ENCODE results near the gene CD28.

Gene CD28

DNA sequence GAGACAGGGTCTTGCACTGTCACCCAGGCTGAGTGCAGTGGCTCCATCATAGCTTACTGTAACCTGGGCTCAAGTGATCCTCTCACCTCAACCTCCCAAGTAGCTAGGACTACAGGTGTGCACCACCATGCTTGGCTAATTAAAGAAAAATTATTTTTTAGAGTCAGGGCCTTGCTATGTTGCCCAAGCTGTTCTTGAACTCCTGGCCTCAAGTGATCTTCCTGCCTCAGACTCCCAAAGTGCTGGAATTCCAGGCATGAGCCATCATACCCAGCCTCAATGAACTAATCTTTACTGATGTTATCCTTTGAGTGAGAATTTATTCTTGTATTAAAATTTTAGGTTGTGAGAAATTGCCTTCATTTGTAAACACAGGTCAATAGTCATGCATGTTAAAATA lies 27.0 kb upstream of the CD28 start:
- Mint-ChIP-seq H3K4me3 (no peak overlapping the region), H3K9me3 (peaks cover 9% of the 10 kb centered on the region), H3K4me1 (ENCODE audit: low read depth) (peaks cover 45% of the 10 kb centered on the region), H3K36me3 (ENCODE audit: low read depth) (peaks cover 10% of the 10 kb centered on the region), H3K27me3 (ENCODE audit: low read depth) (no peaks in the 10 kb centered on the region), H3K27ac (no peak overlapping the region)

DNA sequence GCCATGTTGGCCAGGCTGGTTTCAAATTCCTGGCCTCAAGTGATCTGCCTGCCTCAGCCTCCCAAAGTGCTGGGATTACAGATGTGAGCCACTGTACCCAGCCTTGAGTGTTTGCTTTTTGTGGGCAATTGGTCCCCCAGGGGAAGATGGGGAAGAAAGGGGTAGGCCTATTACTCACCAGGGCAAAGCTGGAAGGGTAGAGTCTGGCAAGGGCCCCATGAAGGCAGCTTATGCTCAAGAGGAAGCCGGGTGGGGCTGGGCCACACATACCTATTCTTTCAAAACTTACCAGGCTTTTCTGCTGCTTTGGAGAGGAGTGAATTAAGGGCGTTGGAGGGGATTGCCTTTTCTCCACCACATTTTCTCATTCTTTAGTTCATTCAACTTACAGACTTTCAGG lies 24.5 kb upstream of the CD28 start:
- Mint-ChIP-seq H3K4me1 (ENCODE audit: low read depth) (peaks cover 38% of the 10 kb centered on the region), H3K9me3 (peaks cover 9% of the 10 kb centered on the region), H3K27ac (no peak overlapping the region), H3K27me3 (ENCODE audit: low read depth) (no peaks in the 10 kb centered on the region), H3K36me3 (ENCODE audit: low read depth) (peaks cover 12% of the 10 kb centered on the region), H3K4me3 (no peak overlapping the region)

DNA sequence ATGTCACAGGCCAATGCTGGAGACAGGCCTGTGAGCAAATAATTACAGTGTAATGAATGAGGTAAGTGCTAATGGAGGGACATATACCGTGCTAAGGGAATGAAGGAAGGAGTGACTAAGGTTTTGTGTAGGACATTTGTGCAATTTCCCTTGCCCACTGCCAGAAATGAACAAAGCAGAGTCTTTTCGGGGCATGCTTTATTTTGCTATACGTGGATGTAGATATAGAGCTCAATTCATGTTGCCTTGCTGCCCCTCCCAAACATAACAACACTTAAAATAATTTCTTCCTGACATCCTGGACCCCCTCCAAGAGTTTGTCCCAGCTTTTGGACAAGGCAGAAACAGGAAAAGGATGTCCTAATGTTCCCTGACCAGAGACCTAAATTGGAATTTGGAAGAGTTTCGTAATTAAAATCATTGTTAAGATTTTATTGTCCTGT lies 23.7 kb upstream of the CD28 start:
- no peak overlapping the region for H3K27ac Mint-ChIP-seq
- H3K27me3 Mint-ChIP-seq (ENCODE audit: low read depth) = no peaks in the 10 kb centered on the region
- peaks cover 38% of the 10 kb centered on the region for H3K4me1 Mint-ChIP-seq (ENCODE audit: low read depth)
- H3K9me3 Mint-ChIP-seq = peaks cover 9% of the 10 kb centered on the region
- H3K36me3 Mint-ChIP-seq (ENCODE audit: low read depth) = peaks cover 10% of the 10 kb centered on the region
- H3K4me3 Mint-ChIP-seq = no peak overlapping the region

DNA sequence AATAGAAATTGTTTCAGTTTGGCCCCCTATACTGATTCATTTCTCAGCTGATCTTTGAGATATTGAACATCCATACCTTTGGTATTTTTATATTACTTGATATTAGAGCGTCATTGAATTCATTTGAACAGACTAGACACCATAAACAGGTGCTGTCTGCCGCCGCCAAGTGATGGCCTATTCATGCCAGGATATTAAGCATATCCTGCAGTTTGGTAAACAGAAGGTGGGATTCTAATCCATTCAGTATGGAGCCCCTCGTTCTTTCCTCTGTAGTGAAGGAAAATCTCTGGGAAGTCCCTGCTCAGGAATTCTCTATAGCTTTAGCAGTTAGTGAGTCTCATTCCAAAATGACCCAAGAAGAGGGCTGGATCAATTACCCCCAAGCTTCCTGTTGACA lies 23.0 kb upstream of the CD28 start:
- Mint-ChIP-seq H3K27me3 (ENCODE audit: low read depth) (no peaks in the 10 kb centered on the region), H3K4me1 (ENCODE audit: low read depth) (peaks cover 38% of the 10 kb centered on the region), H3K9me3 (peaks cover 6% of the 10 kb centered on the region), H3K27ac (no peak overlapping the region), H3K4me3 (no peak overlapping the region), H3K36me3 (ENCODE audit: low read depth) (peaks cover 10% of the 10 kb centered on the region)

DNA sequence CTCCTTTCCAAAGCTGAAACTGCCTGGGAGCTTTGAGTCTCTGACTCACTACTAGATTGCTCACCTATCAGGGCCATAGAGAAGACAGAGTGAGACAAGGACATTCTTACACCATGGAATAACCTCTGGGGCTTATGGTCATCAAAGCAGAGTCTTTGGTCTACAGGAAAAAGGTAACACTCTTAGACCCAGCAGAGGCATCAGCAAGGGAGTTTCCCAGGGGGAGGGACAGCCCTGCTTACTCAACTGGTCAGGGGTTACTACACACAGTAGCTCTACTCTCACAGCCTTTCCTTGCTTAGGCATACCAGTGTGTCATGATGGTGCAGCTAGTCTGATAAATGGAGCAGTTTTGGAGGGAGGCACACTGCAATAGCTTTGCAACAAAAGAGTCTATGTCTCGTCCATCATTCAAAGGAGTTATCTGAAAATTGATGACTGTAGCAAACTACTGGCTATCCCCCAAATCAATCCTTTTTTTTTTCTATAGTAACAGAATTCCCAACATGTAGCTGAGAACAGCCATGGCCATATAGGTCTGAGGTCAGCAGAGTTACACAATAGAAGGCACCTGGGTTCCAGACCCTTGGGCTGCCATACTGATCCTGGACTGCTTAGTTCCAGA lies 22.4 kb upstream of the CD28 start:
- Mint-ChIP-seq H3K27ac (no peak overlapping the region), H3K9me3 (peaks cover under 1% of the 10 kb centered on the region)

DNA sequence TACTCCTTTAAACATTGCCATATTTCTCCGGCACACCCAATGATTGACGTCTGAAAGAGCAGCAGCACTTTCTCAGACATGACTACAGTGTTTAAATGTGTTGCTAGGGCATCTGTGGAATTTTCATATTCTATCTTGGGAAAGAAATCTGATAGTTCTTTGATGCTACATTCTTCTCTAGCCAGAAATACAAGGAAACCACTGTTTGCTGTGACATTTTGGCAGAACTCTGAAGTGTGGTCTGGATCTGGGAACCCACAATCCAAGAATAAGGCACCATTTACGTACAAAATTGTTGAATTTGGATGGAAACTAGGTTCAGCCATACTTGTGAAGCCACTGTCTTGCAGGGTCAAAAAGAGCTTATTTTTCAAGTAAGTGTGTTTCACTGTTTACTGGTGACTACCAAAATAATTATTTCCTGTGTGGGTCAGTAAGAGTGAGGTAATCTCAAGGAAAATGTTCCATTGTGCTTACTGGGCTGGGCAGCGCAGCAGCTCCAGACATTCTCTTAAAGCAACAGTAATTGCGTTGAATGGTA lies 21.3 kb upstream of the CD28 start:
- Mint-ChIP-seq H3K36me3 (ENCODE audit: low read depth) (peaks cover 6% of the 10 kb centered on the region), H3K4me3 (no peak overlapping the region), H3K27me3 (ENCODE audit: low read depth) (no peaks in the 10 kb centered on the region), H3K9me3 (no peaks in the 10 kb centered on the region), H3K27ac (no peak overlapping the region), H3K4me1 (ENCODE audit: low read depth) (peaks cover 33% of the 10 kb centered on the region)

More for the DNA sequence above, 22.4 kb upstream of the CD28 start:
- Mint-ChIP-seq H3K27me3 (ENCODE audit: low read depth) (no peaks in the 10 kb centered on the region), H3K4me3 (no peak overlapping the region), H3K36me3 (ENCODE audit: low read depth) (peaks cover 6% of the 10 kb centered on the region), H3K4me1 (ENCODE audit: low read depth) (peaks cover 33% of the 10 kb centered on the region)

DNA sequence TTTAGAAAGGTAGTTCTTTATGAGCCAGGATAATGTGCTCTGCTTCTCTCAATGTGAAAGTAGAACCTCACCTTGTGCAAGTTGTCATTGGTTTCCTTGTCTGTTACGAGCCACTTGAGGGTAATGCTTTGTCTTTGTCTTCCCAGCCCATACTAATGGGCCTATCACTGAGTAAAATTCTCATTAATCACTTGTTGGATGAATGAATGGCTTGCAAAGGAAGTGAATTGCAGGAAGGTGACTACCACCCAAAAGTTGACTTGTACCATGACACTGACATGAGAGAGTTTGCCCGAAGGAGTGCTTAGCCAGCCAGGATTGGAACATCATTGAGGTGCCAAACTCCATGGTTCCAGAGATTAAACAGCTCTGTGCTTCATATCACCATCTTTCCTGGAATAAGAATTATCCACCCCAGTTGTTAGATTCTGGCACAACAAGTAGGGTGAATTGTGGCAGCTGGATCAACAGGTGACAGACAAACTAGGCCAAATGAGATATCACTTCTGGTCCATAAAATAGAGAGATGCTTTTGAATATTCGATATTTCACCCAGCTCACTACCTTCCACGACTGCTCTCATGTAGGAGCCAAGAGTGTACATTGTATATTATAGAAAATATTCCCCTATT lies 20.5 kb upstream of the CD28 start:
- H3K9me3 Mint-ChIP-seq = no peaks in the 10 kb centered on the region
- peaks cover 28% of the 10 kb centered on the region for H3K4me1 Mint-ChIP-seq (ENCODE audit: low read depth)
- no peak overlapping the region for H3K27ac Mint-ChIP-seq
- no peak overlapping the region for H3K4me3 Mint-ChIP-seq
- H3K27me3 Mint-ChIP-seq (ENCODE audit: low read depth) = no peaks in the 10 kb centered on the region
- H3K36me3 Mint-ChIP-seq (ENCODE audit: low read depth) = peaks cover 2% of the 10 kb centered on the region

DNA sequence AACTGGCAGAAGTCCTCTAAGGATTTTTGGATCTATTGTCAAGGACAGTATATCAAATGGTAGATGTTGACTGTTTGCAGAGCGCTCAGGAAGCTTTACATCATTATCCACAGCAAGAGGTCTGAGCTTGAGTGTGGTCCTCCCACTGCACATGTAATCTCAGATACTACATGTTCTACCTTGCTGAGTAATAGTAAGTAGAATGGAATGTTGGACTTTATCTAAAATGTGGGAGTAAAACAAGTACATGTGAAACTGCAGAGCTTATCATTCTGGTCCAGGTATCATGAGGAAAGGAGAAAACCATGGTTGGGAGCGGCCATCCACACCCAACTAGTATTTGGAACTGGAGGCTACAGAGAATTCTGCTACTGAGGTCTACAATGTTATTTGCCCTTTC lies 19.3 kb upstream of the CD28 start:
- H3K27me3 Mint-ChIP-seq (ENCODE audit: low read depth) = no peaks in the 10 kb centered on the region
- H3K4me1 Mint-ChIP-seq (ENCODE audit: low read depth) = peaks cover 20% of the 10 kb centered on the region
- H3K27ac Mint-ChIP-seq = no peak overlapping the region
- H3K9me3 Mint-ChIP-seq = no peaks in the 10 kb centered on the region
- peaks cover 2% of the 10 kb centered on the region for H3K36me3 Mint-ChIP-seq (ENCODE audit: low read depth)
- no peak overlapping the region for H3K4me3 Mint-ChIP-seq

DNA sequence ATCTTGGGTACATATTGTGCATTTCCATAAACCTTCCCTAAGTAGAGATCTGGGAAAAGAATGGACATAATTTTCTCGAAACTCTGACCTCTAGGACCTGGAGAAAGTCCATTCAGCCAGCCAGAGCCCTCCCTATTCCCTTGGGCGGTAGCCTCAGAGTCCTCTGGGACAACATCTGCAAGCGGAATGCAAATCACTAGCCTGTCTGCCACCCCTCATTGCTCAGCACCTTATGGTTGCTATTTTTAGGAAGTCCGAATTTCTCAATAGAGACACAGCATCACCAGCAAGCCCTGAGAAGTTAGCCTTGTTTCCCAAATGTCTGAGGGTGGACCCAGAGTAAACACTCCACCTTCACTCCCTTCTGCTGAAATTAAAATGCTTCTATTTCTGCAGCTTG lies 17.6 kb upstream of the CD28 start:
- H3K36me3 Mint-ChIP-seq (ENCODE audit: low read depth) = peaks cover 2% of the 10 kb centered on the region
- no peak overlapping the region for H3K27ac Mint-ChIP-seq
- no peak overlapping the region for H3K4me3 Mint-ChIP-seq
- H3K27me3 Mint-ChIP-seq (ENCODE audit: low read depth) = no peaks in the 10 kb centered on the region
- peaks cover 11% of the 10 kb centered on the region for H3K4me1 Mint-ChIP-seq (ENCODE audit: low read depth)
- H3K9me3 Mint-ChIP-seq = no peaks in the 10 kb centered on the region

DNA sequence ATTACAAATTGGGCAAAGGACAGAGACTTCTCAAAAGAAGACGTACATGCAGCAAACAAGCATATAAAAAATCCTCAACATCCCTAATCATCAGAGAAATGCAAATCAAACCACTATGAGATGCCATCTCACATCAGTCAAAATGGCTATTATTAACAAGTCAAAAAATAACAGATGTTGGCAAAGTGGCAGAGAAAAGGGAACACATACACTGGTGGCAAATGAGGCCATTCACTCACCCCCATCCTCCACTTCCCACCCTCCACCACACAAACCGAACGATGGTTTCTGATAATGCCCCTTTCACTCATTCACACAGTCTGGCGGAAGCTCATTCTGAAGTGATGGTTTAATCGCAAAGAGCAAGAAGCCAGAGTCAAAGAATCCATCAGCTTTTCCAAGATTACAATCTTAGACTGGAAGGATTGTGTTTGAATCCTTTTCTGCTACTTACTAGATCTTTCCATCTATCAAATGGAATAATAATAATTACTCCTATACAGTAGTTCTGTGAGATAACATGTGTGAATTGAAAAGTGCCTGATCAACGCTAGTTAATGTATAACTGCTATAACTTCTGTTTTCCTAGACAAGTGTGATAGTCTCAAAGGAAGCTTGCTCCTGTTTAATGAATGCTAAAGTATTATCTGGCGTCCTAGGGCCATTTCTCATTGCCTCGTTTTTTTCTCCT lies 16.9 kb upstream of the CD28 start:
- Mint-ChIP-seq H3K4me1 (ENCODE audit: low read depth) (peaks cover 9% of the 10 kb centered on the region), H3K9me3 (no peaks in the 10 kb centered on the region), H3K36me3 (ENCODE audit: low read depth) (peaks cover 2% of the 10 kb centered on the region), H3K27me3 (ENCODE audit: low read depth) (no peaks in the 10 kb centered on the region), H3K4me3 (no peak overlapping the region), H3K27ac (no peak overlapping the region)

DNA sequence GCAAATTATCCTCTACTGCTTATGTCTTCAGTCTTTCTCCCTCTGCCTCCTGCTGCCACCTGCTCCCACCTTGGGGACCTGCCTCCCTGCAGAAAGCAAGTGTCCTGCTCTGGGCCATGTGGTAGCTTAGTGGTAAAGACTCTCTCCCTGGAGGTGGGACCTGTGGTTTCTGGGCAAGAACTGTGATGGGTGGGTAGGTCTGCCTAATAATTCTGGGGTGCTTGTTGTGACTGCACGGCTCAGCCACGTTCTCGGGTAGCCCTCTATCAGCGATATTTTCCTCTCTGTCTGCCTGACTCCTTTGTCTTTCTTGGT lies 16.4 kb upstream of the CD28 start:
- Mint-ChIP-seq H3K27ac (no peak overlapping the region), H3K4me3 (no peak overlapping the region), H3K27me3 (ENCODE audit: low read depth) (no peaks in the 10 kb centered on the region), H3K36me3 (ENCODE audit: low read depth) (no peaks in the 10 kb centered on the region), H3K9me3 (no peaks in the 10 kb centered on the region), H3K4me1 (ENCODE audit: low read depth) (peaks cover 10% of the 10 kb centered on the region)

DNA sequence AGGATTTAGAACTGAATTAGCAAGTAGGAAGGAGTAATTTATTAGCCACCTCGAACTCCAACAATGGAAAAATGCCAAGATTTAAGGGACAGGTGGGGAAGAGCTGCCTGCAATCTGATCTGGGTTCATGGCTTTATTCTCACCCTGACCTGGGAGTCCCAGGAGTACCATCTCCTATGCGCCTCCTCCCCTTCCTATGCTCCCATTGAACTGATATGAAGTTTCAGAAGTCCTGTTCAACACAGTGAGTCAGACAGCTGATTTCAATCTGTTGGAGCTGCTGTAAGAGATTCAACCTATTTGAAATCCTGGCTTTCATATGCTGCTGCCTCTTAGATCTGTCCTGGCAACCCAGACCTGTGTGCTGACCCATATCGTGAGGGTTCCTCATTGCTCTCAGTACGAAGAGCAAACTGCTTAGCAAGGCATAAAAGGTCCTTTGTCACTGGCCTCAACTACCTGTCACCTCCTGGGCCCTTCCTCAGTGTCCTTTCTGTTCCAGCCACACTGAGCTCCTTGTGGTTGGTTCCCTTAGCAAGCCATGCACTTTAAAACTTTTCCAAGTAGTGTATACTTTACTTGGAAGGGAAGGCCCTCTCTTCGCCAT lies 15.9 kb upstream of the CD28 start:
- H3K4me3 Mint-ChIP-seq = no peak overlapping the region
- H3K27me3 Mint-ChIP-seq (ENCODE audit: low read depth) = no peaks in the 10 kb centered on the region

DNA sequence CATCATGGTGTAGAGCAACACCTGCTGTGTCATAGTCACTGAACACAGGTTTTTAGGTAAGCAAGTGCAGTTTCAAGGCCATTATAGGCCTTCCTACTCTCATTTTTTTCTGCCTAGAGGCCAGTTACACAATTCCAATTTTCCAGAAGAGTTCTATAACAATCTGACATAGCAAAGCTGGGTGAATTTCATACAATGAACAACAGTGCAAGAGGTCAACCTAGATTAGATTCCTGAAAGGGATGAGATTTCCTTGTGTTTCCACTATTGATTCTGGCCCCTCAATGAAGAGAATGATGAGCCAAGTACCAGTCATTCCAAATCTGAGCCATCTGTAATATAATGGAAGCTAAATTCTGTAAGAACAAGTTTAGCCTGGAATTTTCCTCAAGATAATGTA lies 15.3 kb upstream of the CD28 start:
- Mint-ChIP-seq H3K27ac (no peak overlapping the region), H3K4me3 (no peak overlapping the region)

More for the DNA sequence above, 15.9 kb upstream of the CD28 start:
- no peaks in the 10 kb centered on the region for H3K9me3 Mint-ChIP-seq
- peaks cover 10% of the 10 kb centered on the region for H3K4me1 Mint-ChIP-seq (ENCODE audit: low read depth)
- H3K27ac Mint-ChIP-seq = no peak overlapping the region
- H3K36me3 Mint-ChIP-seq (ENCODE audit: low read depth) = no peaks in the 10 kb centered on the region

DNA sequence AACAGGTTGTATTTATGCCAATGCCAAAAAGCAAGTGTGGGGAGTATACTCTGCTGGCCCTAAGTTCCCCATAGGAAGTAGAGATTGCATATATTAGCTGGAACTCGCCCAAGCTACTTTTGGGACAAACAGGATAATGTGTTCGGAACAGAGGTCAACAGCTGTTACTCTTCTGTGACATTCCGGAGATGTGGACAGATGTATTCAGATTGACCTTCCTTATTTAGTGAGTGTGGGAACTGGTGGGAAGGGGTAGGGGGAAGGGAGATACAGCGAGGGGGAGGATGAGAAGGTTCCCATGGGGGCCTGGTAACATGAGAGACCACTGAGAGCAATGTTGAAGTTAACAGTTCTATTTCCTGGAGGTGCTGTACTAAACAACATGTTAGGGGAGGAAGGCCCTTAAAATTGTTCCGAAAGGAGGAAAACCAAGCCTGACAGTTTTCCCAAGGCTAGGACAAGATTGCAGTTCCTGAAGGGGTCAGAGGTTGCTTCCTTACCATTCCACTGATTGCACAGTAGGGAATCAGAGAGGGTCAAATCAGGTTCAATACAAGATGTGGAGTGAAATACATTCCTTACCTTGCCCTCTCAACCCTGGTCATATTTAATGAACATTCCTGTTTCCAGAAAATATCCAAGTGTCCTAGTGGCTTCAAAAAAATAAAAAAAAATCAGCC lies 14.3 kb upstream of the CD28 start:
- Mint-ChIP-seq H3K27ac (no peak overlapping the region), H3K4me3 (no peak overlapping the region)

More for the DNA sequence above, 15.3 kb upstream of the CD28 start:
- peaks cover 10% of the 10 kb centered on the region for H3K4me1 Mint-ChIP-seq (ENCODE audit: low read depth)
- H3K36me3 Mint-ChIP-seq (ENCODE audit: low read depth) = no peaks in the 10 kb centered on the region
- no peaks in the 10 kb centered on the region for H3K27me3 Mint-ChIP-seq (ENCODE audit: low read depth)
- no peaks in the 10 kb centered on the region for H3K9me3 Mint-ChIP-seq

More for the DNA sequence above, 14.3 kb upstream of the CD28 start:
- no peaks in the 10 kb centered on the region for H3K36me3 Mint-ChIP-seq (ENCODE audit: low read depth)
- H3K9me3 Mint-ChIP-seq = no peaks in the 10 kb centered on the region
- H3K4me1 Mint-ChIP-seq (ENCODE audit: low read depth) = peaks cover 10% of the 10 kb centered on the region
- no peaks in the 10 kb centered on the region for H3K27me3 Mint-ChIP-seq (ENCODE audit: low read depth)

Measured in T-helper 1 cell treated with Interleukin-12 subunit alpha and Interleukin-12 subunit beta and Interleukin-4 antibody, amounts not matched to agents 30 μg/mL and 1 μg/mL, for 36 hours (primary cell).